Measurements from ENCODE around the gene NOLC1.

The NOLC1 gene

DNA sequence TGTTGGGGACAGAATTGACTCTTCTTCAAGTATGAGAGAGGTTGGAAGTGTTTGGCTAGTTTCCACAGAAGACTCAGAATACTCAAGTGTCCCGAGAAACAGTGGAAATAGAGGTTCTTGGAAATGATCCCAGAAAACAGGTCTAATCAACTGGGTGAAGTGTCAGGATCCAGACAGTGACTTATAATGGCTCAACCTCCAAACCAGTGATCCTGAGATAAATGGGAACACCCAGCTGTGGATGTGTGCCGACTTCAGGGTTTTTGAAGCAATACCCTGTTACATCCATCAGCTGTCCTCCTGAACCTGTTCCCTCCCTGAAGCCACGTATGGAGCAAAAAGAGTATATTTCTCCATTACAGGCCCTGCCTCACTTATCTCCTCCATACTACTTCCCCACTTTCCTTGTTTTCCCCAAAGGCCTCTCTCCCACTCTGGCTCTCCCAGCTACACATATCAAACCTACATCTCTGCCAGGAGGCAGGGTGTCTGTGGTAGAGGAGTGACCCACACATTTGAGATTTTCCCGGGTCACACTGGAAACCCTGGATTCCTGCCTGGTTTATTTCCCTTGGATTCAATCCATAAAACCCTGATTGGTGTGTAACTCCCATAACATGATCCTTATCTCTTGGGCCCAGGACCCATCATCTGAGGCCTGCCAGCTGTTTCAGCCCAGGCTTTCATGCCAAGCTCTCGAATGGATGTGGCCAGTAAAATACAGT is 56.3 kb downstream of the NOLC1 start:
- DNase-seq (ENCODE audit: low spot score), result no peak

DNA sequence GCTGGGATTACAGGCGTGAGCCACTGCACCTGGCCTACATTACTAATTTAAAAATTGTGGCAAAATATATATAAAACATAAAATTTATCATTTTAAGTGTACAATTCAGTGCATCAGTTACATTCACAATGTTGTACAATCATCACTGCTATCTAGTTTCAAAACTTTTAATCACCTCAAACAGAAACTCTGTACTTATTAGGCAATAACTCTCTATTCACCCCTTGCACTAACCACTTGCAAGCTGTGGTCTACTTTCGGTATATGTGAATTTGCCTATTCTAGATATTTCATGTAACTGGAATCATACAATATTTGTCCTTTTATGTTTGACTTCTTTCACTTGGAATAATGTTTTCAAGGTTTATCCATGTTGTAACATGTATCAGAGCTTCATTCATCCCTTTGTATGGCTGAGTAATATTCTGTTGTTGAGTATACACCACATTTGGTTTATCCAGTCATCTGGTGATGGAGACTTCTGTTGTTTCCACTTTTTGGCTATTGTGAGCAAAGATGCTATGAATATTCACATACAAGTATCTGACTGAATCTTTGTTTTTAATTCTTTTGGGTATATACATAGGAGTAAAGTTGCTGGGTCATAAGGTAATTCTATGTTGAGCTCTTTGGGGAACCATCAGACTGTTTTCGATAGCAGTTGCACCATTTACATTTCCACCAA is 59.6 kb downstream of the NOLC1 start:
- no peak for DNase-seq (ENCODE audit: low spot score)
